ENCODE data around the gene ARMC9. TPM values are rescaled to one million over a fixed set of nuclear protein-coding genes. Genes with fewer than 3 reads are reported as not detected.

Gene ARMC9
- total and polyA plus RNA-seq, 2 experiments from 2014 or later: 22.5 to 23.7 TPM

GRCh38 chr2:231397928-231398294 is 199.5 kb downstream of the ARMC9 start:
- H3K36me3 ChIP-seq (replicated peaks; ENCODE audit: insufficient read depth, low read depth): no peaks in the 10 kb centered on the region
- no peak overlapping the region for H3K4me3 ChIP-seq
- H3K9me2 ChIP-seq (replicated peaks; ENCODE audit: insufficient read depth): no peaks in the 10 kb centered on the region
- TF ChIP-seq CTCF (IDR thresholded peaks at IDR 0.05; ENCODE audit: poor library complexity) (no peak), EZH2 (IDR thresholded peaks at IDR 0.05; ENCODE audit: borderline replicate concordance) (no peak), EZH2phosphoT487 (IDR thresholded peaks at IDR 0.05; ENCODE audit: low read depth, severe bottlenecking, unreplicated experiment) (no peak)
- DNase-seq (ENCODE audit: low spot score): no peak
- peaks cover 17% of the 10 kb centered on the region for H3K4me1 ChIP-seq (ENCODE audit: insufficient read depth)
- no peaks in the 10 kb centered on the region for H3K9me3 ChIP-seq (ENCODE audit: low read depth)
- no peaks in the 10 kb centered on the region for H3K79me2 ChIP-seq
- H4K20me1 ChIP-seq (ENCODE audit: insufficient read depth, poor library complexity, severe bottlenecking): no peaks in the 10 kb centered on the region
- WGBS (ENCODE audit: low lambda C conversion rate, missing lambda C conversion rate): over 99% methylated on average over 24 of the region's 28 CpGs
- H3K27ac ChIP-seq: no peak overlapping the region
- H3K4me2 ChIP-seq: no peak overlapping the region
- peaks cover 13% of the 10 kb centered on the region for H3K27me3 ChIP-seq
- no peak overlapping the region for H2AFZ ChIP-seq

GRCh38 chr2:231398585-231398984 is 200.2 kb downstream of the ARMC9 start:
- no peak for TF ChIP-seq EZH2phosphoT487 (IDR thresholded peaks at IDR 0.05; ENCODE audit: low read depth, severe bottlenecking, unreplicated experiment)
- TF ChIP-seq EZH2 (IDR thresholded peaks at IDR 0.05; ENCODE audit: borderline replicate concordance): no peak
- TF ChIP-seq CTCF (IDR thresholded peaks at IDR 0.05; ENCODE audit: poor library complexity): no peak
- Histone ChIP-seq H3K36me3 (replicated peaks; ENCODE audit: insufficient read depth, low read depth) (no peaks in the 10 kb centered on the region), H3K4me2 (no peak overlapping the region), H3K27ac (no peak overlapping the region), H2AFZ (no peak overlapping the region), H4K20me1 (ENCODE audit: insufficient read depth, poor library complexity, severe bottlenecking) (no peaks in the 10 kb centered on the region), H3K4me1 (ENCODE audit: insufficient read depth) (peaks cover 17% of the 10 kb centered on the region), H3K9me2 (replicated peaks; ENCODE audit: insufficient read depth) (no peaks in the 10 kb centered on the region), H3K27me3 (peaks cover 13% of the 10 kb centered on the region), H3K9me3 (ENCODE audit: low read depth) (no peaks in the 10 kb centered on the region), H3K79me2 (no peaks in the 10 kb centered on the region), H3K4me3 (no peak overlapping the region)
- 97% methylated on average over 27 of the region's 27 CpGs for WGBS (ENCODE audit: low lambda C conversion rate, missing lambda C conversion rate)
- DNase-seq (ENCODE audit: low spot score): no peak

GRCh38 chr2:231399046-231399852 is 200.8 kb downstream of the ARMC9 start:
- H3K79me2 ChIP-seq: no peaks in the 10 kb centered on the region
- no peaks in the 10 kb centered on the region for H3K9me3 ChIP-seq (ENCODE audit: low read depth)
- H3K9me2 ChIP-seq (replicated peaks; ENCODE audit: insufficient read depth): no peaks in the 10 kb centered on the region
- peaks cover 13% of the 10 kb centered on the region for H3K27me3 ChIP-seq
- H4K20me1 ChIP-seq (ENCODE audit: insufficient read depth, poor library complexity, severe bottlenecking): no peaks in the 10 kb centered on the region
- no peak for DNase-seq (ENCODE audit: low spot score)
- TF ChIP-seq CTCF (IDR thresholded peaks at IDR 0.05; ENCODE audit: poor library complexity): no peak
- no peak for TF ChIP-seq EZH2 (IDR thresholded peaks at IDR 0.05; ENCODE audit: borderline replicate concordance)
- TF ChIP-seq EZH2phosphoT487 (IDR thresholded peaks at IDR 0.05; ENCODE audit: low read depth, severe bottlenecking, unreplicated experiment): no peak
- peaks cover 17% of the 10 kb centered on the region for H3K4me1 ChIP-seq (ENCODE audit: insufficient read depth)
- no peak overlapping the region for H3K4me3 ChIP-seq
- no peak overlapping the region for H3K4me2 ChIP-seq
- 88% methylated on average over 16 of the region's 23 CpGs for WGBS (ENCODE audit: low lambda C conversion rate, missing lambda C conversion rate)
- no peak overlapping the region for H2AFZ ChIP-seq
- H3K27ac ChIP-seq: no peak overlapping the region
- H3K36me3 ChIP-seq (replicated peaks; ENCODE audit: insufficient read depth, low read depth): no peaks in the 10 kb centered on the region
